NCI-H146 treated with DMSO at 0.1 percent for 48 hours (cell line): ENCODE measurements around the gene EML3.
"Not testable (repeated sequence)": the region's sequence is repeated elsewhere in the genome, so short reads cannot be mapped to it uniquely, and the experiment has no call there.

Experiments
- DNase-seq: peaks from one replicate; lab custom pipeline; 2025; ENCODE audit not compliant: unreplicated experiment; lab: John Stamatoyannopoulos, UW

The EML3 gene, protein sequence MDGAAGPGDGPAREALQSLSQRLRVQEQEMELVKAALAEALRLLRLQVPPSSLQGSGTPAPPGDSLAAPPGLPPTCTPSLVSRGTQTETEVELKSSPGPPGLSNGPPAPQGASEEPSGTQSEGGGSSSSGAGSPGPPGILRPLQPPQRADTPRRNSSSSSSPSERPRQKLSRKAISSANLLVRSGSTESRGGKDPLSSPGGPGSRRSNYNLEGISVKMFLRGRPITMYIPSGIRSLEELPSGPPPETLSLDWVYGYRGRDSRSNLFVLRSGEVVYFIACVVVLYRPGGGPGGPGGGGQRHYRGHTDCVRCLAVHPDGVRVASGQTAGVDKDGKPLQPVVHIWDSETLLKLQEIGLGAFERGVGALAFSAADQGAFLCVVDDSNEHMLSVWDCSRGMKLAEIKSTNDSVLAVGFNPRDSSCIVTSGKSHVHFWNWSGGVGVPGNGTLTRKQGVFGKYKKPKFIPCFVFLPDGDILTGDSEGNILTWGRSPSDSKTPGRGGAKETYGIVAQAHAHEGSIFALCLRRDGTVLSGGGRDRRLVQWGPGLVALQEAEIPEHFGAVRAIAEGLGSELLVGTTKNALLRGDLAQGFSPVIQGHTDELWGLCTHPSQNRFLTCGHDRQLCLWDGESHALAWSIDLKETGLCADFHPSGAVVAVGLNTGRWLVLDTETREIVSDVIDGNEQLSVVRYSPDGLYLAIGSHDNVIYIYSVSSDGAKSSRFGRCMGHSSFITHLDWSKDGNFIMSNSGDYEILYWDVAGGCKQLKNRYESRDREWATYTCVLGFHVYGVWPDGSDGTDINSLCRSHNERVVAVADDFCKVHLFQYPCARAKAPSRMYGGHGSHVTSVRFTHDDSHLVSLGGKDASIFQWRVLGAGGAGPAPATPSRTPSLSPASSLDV

DNA sequence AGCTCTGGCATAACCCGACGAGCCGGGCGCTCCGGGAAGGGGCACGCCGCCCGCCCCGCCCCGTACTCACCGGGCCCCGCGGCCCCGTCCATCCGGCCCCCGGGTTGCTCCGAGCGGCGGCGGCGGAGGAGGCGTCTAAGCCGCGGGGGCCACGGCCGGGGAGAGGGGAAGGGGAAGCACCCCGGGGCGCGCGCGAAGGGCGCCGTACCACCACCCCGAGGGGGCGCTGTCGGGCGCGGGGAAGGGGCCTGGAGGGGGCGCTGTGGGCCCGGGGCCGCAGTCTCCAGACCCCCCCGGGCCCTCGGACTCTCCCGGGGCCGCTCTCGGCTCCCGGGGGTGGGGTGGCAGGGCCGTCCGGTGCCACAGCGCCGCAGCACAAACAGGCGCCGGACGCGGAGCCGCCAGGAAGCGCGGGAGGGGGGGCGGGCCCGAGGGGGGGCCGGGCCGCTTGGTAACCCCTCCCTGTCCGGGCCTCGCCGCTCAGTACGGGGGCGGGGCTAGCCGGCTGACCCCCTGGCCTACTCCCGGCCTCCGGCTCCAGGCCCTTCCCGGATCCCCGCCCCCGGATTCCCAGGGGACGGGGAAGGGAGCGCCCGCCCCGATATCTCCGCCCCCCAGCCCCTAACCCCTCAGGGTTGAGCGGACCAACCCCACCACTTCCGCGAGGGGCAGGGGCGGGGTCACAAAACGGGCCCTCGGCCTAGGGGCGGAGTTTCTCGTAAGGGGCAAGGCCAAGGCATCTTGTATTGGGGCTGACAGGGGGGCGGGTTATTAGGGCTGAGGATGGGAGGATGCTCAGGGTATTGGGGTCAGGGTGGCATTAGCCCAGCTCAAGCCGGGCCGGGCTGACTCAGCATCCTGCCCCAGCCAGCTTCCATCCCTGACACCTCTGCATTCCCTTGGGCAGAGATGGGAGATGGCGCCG, at the start of gene EML3, which contains the start of gene ROM1:
TSS of gene EML3 (minus strand) at position 410 of the 925 bp plus-strand sequence. CDS start at position 92, 318 bp downstream.
TSS of gene ROM1 (plus strand) at position 892 of the 925 bp plus-strand sequence. CDS start at position 917, 25 bp downstream.
- DNase-seq: peak; percentile 70

GRCh38 chr11:62656796-62657429, 44.3 kb upstream of the EML3 start:
- no peak for DNase-seq

DNA sequence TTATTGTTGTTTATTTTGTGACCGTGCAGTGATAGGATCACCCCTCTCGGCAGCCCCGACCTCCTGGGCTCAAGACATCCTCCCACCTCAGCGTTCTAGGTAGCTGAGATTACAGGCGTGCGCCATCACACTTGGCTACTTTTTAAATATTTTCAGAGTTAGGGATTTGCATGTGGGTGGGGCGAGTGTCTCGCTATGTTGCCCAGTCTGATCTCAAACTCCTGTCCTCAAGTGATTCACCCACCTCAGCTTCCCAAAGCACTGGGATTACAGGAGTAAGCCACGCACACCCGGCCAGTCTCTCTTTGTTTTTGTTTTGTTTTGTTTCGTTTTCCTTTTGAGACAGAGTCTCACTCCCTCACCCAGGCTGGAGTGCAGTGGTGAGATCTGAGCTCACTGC, 41.7 kb upstream of the EML3 start:
- DNase-seq: no peak

DNA sequence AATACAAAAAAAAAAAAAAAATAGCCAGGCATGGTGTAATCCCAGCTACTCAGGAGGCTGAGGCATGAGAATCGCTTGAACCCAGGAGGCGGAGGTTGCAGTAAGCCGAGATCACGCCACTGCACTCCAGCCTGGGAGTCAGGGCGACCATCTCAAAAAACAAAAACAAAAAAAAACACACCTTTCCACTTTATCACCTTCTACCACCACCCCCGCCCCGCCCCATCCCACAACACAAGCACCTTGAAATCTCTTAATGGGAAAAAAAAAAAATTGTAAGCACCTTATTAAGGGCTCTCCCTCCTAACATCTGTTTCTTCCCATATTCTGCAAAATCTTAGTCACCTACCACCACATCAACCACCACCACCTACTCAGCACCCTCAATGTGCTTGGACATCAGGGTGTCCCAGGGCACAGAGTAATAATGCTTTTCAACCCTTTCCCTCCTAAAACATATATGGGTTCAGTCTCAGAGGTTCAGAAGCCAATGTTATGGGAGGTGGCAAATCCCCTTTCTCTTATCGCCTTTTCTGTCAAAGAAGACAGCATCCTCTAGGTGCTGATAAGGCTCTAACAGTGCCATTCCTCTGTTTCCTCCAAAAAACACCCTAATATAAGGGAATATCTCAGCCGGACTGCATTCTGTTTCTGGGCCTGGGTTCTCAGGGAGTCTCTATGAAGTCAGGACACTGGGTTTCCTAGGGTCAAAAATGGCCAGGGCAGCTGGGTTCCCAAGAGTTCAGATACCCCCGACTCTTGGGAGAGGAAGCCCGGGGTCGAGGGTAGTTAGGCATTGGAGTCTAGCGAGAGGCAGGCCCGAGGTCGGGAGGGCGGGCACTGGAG, 39.8 kb upstream of the EML3 start:
- DNase-seq: no peak

DNA sequence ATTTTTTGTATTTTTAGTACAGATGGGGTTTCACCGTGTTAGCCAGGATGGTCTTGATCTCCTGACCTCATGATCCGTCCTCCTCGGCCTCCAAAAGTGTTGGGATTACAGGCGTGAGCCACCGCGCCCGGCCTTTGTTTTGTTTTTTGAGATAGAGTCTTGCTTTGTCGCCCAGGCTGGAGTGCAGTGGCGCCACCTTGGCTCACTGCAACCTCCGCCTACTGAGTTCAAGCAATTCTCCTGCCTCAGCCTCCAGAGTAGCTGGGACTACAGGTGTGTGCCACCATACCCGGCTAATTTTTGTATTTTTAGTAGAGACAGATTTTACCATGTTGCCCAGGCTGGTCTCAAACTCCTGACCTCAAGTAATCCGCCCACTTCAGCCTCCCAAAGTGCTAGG, 37.7 kb upstream of the EML3 start:
- DNase-seq: not testable (repeated sequence)

DNA sequence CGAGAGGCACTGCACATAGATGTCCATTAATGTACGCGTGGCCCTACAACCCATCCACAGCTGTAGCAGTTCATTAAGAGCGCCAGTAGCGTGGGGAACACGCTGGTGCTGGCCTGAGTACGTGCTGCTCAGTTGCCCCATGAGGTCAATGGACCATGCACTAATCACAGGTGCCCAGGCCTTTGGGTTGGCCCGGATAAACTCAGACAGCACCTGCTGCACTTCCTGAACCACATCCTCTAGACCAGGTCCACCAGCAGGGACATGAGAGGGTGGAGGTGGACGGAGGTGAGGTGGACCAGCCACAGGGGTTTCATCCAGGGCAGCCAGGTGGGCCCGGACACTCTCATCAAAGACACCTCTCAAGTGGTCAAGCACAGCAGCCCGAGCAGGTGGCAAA, 36.9 kb upstream of the EML3 start:
- DNase-seq: no peak

DNA sequence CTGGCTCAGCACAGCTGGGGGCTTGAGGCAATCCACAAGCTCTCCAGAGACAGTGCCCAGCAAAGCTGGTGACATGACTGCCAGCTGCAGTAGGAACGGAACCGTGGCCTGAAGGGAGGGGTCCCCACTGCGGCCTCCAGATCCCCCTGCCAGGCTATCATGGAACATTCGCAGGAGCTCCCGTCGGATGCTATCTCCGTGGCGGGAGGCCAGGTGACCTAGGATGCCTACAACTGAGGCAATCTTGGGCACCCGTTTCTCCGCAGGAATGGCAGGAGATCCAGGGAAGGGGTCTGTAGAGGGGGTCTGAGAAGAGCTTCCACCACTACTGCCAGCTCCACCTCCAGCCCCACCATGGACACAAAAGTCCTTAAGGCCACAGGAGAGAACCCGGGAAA, 36.4 kb upstream of the EML3 start:
- DNase-seq: no peak

DNA sequence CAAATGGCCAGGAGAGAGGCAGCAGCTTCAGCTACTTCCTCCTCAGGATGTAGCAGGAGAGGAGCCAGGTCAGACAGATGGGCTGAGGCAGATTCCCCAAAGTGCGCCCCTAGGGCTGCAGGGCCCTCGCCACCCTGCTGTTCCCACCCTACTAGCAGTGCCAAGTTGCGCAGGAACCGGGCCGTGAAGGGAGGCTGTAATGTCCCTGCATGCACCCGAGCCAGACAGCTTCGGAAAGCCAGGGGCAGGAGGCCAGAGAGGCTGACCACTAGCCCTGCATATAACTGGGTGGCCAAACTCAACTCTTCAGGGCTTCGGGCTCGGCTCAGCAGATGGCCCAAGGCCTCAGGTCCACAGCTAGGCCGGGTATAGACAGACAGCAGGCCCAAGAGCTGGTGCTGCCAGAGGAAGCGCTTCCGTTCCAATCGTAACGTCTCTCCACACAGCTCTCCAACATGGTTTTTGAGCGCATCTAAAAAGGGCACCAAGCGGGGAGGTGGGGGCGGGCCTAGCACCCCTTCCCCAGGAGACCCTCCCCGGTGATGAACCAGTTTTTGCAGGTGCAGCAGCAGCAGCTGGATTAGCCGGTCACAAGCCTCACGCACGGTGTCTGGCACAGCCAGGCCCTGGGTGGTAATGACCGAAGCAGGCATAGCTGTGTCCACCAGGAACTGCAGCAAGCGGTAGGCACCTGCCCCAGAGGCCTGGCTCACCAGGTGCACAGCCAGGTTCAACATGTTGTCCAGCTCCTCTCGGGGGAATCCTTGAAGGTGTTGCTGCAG, 35.8 kb upstream of the EML3 start:
- DNase-seq: no peak

DNA sequence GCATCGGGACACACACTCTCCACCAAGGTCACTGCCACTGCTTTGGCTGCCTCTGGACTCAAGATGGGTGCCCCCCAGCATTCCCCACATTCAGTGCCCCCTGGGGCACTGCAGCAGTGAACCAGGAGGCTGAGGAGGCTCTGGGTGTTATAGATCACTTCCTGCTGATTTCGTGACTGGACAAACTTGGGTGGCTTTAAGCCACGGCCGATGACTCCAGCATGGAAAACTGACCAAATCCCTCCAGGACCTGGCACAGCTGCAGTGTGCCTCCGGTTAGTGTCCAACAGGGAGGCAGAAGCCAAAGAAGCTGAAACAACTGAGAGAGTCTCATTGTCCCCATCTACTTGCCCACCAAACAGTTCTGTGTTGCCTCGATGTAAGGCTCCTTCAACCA, 35.0 kb upstream of the EML3 start:
- no peak for DNase-seq

DNA sequence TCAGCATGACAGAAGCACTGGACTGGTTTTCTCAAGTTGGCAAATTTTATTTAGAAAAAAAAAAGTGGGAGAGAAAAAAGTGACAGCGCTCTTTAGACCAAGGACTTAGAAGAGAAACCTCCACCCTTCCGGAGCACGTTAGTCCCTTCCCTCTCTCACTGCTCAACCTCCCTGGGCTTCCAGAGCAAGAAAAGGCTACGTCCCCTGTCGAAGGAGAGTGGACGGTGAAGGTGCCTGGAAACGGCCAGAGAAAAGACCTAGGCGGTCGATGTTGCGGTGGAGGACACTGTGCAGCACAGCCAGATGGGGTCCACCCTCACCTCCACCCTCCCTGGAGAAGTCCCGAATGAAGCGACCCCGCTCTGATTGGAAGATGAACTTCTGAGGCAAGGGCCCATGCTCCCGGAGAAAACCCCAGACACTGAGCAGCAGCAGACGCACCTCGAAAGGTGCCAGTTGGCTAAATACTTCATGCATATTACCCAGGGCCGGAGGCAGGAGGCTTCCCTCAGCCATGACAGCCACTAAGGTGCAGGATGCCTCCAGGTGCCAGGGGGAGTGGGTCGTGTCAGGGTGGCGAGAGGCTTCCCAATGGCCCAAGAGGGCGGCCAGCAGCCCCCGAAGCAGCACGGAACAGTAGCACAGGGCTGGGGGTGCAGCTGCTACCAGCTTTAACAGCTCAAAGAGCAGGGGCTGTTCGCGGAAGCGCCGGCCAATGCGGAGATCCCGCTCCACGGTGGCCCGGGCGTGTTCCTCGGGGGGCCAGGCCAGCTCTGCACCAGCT, 34.4 kb upstream of the EML3 start:
- DNase-seq: no peak

DNA sequence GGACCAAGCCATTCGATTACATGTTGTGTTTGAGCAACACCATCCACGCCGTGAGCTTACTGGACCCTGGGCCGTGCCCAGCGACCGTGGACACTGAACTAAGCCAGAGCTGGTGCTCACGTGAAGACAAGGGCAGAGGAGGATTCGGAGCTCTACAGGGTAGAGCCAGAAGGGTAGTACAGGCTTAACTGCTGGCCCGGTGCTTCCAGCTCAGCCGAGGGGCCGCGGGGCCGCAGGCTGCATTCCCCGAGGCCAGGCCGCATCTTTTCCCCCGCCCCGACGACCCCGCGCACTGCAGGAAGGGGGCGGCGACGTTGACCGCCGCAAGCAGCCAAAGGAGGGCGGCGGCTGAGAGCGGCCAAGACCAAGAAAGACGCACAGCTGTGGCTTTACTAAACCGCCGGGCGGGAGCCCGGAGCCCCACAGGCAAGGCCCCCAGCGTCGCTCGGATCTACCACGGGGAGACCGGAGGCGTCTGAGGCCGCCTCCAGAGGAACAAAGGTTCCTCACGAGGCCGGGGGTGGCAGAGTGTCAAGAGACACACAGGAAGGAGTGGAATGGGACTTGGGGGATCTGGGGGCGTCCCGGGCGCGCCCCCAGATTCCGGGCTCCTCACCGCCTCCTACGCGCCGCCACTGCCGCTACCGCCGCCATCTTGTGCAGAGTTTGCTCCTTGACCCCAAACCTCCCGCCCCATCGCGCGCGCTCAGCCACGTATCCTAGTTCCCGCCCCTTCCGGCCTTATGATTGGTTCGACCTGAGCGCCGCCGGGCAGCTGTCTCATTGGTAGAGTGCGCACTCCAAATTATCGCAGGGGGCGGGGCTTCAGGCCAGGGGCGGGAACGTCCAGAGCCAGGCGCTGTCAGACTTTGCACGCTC, 33.6 kb upstream of the EML3 start, which contains the start of gene GANAB:
TSS of gene GANAB (minus strand) at position 668 of the 879 bp plus-strand sequence. CDS start at position 654, 14 bp downstream.
- peak; percentile 93 for DNase-seq

DNA sequence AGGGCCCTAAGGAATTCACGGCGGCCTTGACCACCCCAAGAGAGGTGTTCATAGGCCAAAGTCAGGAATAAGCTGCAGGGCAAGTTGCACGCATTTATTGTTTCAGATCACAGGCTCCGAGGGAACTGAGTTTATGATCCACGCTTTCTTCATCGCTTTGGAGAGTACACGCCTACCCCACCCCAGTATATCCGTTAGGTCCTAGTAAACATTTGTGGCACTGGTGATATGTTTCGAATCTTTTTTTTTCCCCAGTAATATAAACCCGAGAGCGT, 33.0 kb upstream of the EML3 start:
- no peak for DNase-seq

DNA sequence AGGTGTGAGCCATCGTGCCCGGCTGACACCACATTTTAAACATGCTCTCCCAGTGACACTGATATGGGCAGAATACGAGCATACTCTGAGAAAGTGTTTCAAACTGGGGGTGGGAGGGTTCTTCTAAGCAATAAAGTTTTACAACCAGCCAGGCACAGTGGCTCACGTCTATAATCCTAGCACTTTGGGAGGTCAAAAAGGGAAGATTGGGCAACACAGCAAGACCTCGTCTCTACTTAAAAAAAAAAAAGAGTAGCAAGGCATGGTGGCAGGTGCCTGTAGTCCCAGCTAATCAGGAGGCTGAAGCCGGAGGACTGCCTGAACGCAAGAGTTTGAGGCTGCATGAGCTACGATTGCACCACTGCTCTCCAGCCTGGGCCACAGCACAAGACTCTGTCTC, 31.6 kb upstream of the EML3 start:
- no peak for DNase-seq

- no peak for DNase-seq
Measured at GRCh38 chr11:62632492-62632891, 19.9 kb upstream of the EML3 start.

GRCh38 chr11:62627713-62628112, 15.1 kb upstream of the EML3 start:
- DNase-seq: no peak

DNA sequence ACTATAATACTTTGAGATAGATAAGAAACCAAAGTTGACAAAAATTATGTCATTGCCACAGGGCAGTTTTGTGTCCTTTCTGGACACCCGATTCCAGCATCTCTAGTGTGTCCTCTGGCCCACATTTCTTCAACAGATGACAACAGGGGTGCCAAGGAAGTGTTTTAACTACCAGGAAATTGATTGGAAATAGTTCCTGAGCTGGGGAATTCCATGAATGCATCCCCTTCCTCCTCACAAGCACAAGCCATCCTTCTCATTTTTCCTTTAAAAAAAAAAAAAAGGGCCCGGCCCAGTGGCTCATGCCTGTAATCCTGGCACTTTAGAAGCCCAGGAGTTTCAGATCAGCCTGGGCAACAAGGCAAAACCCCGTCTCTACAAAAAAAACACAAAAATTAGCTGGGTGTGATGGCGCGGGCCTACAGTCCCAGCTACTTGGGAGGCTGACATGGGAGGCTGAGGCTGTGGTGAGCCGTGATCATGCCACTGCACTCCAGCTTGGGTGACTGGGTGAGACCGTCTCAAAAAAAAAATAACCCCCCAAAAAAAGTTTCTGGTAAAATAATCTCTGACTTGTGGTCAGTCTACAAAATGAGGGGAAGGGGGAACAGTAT, 10.0 kb upstream of the EML3 start:
- DNase-seq: no peak
